SIG-M5 treated with dmso at 0.1 percent for 504 hours (cell line): Measurements from ENCODE around the gene EEIG1.
"Not testable (repeated sequence)": the region's sequence is repeated elsewhere in the genome, so short reads cannot be mapped to it uniquely, and the experiment has no call there.

ENCODE experiments used
- DNase-seq: peaks from one replicate; lab custom pipeline; 2025; ENCODE audit not compliant: unreplicated experiment; lab: John Stamatoyannopoulos, UW

Gene EEIG1

DNA sequence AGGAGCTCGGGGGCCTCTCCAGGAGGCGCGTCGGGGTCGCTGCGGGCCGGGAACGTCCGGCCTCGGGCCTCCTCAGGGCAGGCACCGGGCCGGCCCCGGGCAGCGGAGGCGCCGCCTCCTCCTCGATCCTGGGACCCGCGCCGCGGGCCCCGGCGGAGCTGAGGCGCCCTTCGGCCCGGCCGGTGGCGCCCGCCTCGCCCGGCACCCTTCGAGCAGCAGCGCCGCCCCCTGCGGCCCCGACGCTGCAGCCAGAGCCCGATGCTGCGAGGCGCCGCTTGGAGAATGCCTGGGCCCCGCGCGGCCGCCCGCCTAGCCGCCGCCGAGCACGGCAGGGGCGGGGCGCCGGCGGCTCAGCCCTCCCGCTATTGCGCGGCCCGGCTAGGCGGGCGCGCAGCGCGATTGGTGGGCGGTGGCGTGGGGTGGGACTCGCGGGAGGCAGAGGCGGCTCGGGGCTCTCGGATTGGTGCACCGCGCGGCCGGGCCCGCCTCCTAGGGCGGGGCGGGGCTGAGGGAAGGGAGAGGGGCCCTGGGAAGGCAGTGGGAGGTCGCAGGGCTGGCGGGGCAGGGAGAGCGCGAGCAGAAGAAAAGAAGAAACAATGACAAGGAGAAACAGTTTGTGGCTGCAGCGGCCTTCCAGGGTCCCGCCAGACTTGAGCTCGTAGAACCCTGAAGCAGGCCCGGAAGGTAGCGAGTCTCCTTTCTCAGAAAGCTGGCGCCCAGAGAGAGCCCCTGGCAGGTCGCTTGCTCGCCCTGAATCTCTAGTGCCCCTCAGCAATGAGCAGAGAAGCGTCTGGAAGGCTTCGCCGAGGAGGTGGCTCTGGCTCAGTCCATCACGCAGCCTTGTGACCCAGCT lies at the start of gene EEIG1:
TSS of gene EEIG1 (minus strand) at position 284 of the 853 bp plus-strand sequence. CDS start 852 bp downstream, outside the sequence.
- peak; percentile 88 for DNase-seq

DNA sequence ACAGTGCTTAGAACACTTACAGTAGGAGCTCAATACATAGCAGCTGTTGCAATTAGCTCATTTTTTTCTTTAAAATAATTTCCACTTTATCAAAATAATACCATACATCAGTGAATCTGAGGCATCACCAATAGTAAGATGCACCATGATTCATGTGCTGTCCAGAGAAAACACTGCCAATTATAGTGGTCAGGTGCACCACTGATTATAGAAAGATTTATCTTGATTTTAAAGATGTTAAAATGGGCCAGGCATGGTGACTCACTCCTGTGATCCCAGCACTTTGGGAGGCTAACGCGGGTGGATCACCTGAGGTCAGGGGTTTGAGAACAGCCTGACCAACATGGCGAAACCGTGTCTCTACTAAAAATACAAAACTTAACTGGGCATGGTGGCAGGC lies 46.9 kb upstream of the EEIG1 start:
- no peak for DNase-seq

GRCh38 chr9:128026773-128027541 lies 46.2 kb upstream of the EEIG1 start:
- DNase-seq: peak; percentile 71

DNA sequence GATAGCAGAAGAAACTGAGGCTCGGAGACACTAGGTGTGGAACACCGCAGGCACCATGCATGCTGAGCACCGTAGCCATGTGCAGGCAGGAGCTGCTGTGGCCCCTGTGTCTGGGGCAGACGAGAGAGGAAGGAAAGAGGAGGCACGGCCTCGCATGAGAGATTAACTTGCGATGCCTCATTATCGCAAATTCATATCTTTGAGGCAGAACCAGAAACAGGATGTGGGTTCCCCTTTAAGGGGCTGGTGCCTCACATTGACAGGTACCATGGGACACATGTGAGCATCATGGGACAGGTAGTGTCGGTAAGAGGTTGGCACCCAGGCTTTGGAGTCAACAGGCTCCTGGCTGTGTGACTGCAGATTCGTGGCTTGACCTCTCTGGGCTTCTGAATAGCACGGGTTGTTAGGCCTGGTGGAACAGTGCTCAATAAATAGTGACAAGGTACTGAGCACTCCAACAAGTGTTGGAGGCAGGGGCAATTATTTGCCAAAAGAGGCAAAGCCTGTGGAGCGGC lies 45.5 kb upstream of the EEIG1 start:
- DNase-seq: no peak

- no peak for DNase-seq
Observed at GRCh38 chr9:128025736-128026135, 44.9 kb upstream of the EEIG1 start.

DNA sequence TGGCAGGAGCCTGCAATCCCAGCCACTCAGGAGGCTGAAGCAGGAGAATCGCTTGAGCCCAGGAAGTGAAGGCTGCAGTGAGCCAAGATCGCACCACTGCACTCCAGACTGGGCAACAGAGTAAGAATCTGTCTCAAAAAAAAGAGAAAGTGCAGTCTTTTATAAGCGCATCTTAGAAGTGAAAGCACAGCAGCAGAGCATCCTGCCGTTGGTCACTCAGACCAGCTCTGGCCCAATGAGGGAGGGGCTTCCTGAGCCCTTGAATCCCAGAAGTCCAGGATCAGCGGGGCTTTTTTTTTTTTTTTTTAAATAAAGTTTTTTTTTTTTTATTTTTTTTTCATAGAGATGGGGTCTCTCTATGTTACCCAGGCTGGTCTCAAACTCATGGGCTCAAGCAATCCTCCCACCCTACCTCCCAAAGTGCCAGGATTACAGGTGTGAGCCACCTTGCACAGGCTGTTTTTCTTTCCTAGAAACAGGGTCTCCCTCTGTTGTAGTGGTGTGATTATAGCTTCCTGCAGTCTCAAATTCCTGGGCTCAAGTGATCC lies 44.0 kb upstream of the EEIG1 start:
- no peak for DNase-seq

- not testable (repeated sequence) for DNase-seq
Observed at GRCh38 chr9:128023671-128024070, 42.9 kb upstream of the EEIG1 start.

GRCh38 chr9:128022886-128023285 lies 42.1 kb upstream of the EEIG1 start:
- DNase-seq: no peak

GRCh38 chr9:128021098-128021497 lies 40.3 kb upstream of the EEIG1 start:
- no peak for DNase-seq

DNA sequence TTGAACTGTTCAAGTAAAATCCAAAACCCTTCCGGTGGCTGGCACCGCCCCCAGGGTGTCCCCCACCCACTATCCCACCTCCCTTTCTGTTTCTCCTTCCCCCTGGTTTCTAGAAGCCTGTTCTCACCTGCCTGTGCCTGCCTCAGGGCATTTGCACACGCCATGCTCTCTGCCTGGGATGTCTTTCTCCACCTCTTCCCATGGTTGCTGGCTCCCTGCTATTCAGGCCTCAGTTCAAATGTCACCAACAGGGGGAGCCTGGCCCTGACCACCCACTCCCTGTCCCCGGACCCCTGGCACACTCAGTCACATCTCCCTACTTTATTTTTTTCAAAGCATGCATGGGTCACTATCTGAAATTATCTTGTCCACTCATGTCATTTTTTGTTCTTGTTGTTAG lies 39.9 kb upstream of the EEIG1 start:
- DNase-seq: no peak

DNA sequence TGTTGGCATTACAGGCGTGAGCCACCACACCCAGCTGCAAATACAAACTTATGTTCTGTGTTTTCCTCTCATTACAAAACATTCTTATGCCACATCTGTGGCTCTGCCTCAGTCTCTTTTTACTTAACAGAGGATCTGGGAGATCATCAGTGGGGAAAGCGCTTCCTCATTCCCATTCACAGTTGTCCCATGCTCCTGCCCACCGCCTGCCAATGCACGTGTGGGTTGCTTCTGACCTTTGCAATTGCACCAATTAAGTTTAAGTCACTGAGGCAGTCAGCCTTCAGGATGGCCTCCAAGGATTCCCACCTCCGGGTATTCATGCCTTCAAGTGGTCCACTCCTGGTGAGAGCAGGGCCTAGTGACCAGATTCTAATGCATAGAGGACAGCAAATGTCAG lies 34.9 kb upstream of the EEIG1 start:
- no peak for DNase-seq

GRCh38 chr9:128011071-128011817 lies 30.5 kb upstream of the EEIG1 start:
- no peak for DNase-seq

DNA sequence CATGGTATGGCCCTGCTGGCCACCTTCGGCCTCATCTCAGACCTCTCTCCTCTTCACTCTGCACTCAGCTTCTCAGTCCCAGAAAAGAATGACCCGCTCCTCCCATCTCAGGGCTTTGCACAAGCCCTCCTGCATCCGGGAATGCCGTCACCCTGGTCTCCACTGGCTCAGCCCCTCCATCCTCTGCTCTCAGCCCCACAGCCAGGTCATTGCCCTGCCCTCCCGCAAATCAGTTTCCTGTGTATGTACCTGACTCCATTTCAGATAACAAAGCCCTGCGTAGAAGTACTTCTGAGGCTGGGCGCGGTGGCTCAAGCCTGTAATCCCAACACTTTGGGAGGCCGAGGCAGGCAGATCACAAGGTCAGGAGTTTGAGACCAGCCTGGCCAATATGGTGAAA lies 28.9 kb upstream of the EEIG1 start:
- DNase-seq: no peak

GRCh38 chr9:128008171-128008570 lies 27.4 kb upstream of the EEIG1 start:
- DNase-seq: no peak

- DNase-seq: peak; percentile 60
Observed at GRCh38 chr9:128007566-128008138, 26.9 kb upstream of the EEIG1 start.

- no peak for DNase-seq
Observed at GRCh38 chr9:128006332-128006996, 25.7 kb upstream of the EEIG1 start.

GRCh38 chr9:128005923-128006322 lies 25.1 kb upstream of the EEIG1 start:
- DNase-seq: no peak

- DNase-seq: no peak
Observed at GRCh38 chr9:128003966-128004604, 23.3 kb upstream of the EEIG1 start.

DNA sequence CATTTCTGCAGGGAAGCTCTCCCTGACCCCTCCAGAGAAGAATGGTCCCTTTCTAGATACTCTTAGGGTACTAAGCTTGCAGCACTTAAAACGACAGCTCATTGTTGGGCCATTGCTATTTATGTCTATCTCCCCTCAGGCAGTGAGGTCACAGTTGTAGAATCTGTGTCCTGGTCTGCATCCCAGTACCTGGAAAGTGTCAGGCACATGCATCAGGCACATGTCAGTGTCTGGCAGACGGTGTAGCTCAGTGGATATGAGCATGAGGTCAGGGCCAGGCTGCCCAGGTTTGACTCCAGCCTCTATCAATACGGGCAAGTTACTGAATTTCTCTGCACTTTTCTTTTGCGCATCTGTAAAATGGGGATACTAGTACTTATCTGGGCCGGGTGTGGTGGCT lies 22.2 kb upstream of the EEIG1 start:
- DNase-seq: no peak
